GM12892 (cell line): ENCODE measurements around the gene OR4D2.

ENCODE experiments used
- DNase-seq: peaks from one replicate; pipeline ENCODE4 v3.0.0; 2011; ENCODE audit not compliant: insufficient read length
- FAIRE-seq: peaks from 2 replicates; lab custom pipeline; 2011; peaks lifted over from hg19 to GRCh38; lab: Jason Lieb, UNC
- POLR2A ChIP-seq: IDR thresholded peaks from 2 replicates; pipeline ENCODE4 v1.6.1; 2011; ENCODE audit warnings: low read depth, low read length, control low read depth
- POLR2AphosphoS5 ChIP-seq: IDR thresholded peaks from 2 replicates; pipeline ENCODE4 v1.6.1; 2011; ENCODE audit warnings: low read depth, low read length, control low read depth
- TAF1 ChIP-seq: IDR thresholded peaks from 2 replicates; pipeline ENCODE4 v1.6.1; 2011; ENCODE audit warnings: low read depth, mild to moderate bottlenecking, control low read depth, low read length, borderline replicate concordance

Gene OR4D2

GRCh38 chr17:58181796-58182195 is 15.0 kb downstream of the OR4D2 start:
- DNase-seq, result no peak
- FAIRE-seq, result no peak
- TF ChIP-seq POLR2A, result no peak
- TF ChIP-seq POLR2AphosphoS5, result no peak

- FAIRE-seq (no peak), DNase-seq (no peak)
- TF ChIP-seq TAF1, result no peak
Observed at GRCh38 chr17:58183514-58183913, 16.7 kb downstream of the OR4D2 start.

GRCh38 chr17:58184308-58184985 is 17.7 kb downstream of the OR4D2 start:
- TF ChIP-seq TAF1 (no peak), POLR2AphosphoS5 (no peak), POLR2A (no peak)
- FAIRE-seq (no peak), DNase-seq (no peak)

- DNase-seq (no peak), FAIRE-seq (no peak)
- no peak for TF ChIP-seq TAF1
- TF ChIP-seq POLR2A, result no peak
- no peak for TF ChIP-seq POLR2AphosphoS5
Observed at GRCh38 chr17:58184986-58185761, 18.4 kb downstream of the OR4D2 start.

- no peak for TF ChIP-seq POLR2A
- no peak for TF ChIP-seq POLR2AphosphoS5
- TF ChIP-seq TAF1, result no peak
- FAIRE-seq (no peak), DNase-seq (no peak)
Observed at GRCh38 chr17:58186591-58186990, 19.8 kb downstream of the OR4D2 start.

- no peak for DNase-seq
- TF ChIP-seq POLR2AphosphoS5 (no peak), POLR2A (no peak), TAF1 (no peak)
Observed at GRCh38 chr17:58187063-58187462, 20.3 kb downstream of the OR4D2 start.

GRCh38 chr17:58187675-58188074 is 20.9 kb downstream of the OR4D2 start:
- FAIRE-seq, result no peak
- DNase-seq, result no peak
- TF ChIP-seq POLR2AphosphoS5, result no peak
- TF ChIP-seq POLR2A, result no peak
- TF ChIP-seq TAF1, result no peak

More at GRCh38 chr17:58187063-58187462, 20.3 kb downstream of the OR4D2 start:
- no peak for FAIRE-seq

GRCh38 chr17:58189436-58190146 is 22.8 kb downstream of the OR4D2 start:
- DNase-seq (no peak), FAIRE-seq (no peak)
- TF ChIP-seq POLR2A, result no peak
- TF ChIP-seq POLR2AphosphoS5, result no peak
- TF ChIP-seq TAF1, result no peak

GRCh38 chr17:58191241-58191896 is 24.6 kb downstream of the OR4D2 start:
- FAIRE-seq (no peak), DNase-seq (no peak)
- TF ChIP-seq TAF1, result no peak
- TF ChIP-seq POLR2AphosphoS5, result no peak
- TF ChIP-seq POLR2A, result no peak

- no peak for DNase-seq
- FAIRE-seq, result no peak
- TF ChIP-seq POLR2AphosphoS5 (no peak), TAF1 (no peak)
Observed at GRCh38 chr17:58192612-58193011, 25.8 kb downstream of the OR4D2 start, which contains the start of gene EPX. TSS of gene EPX (plus strand) at chr17:58192726. CDS start at chr17:58192847, 121 bp downstream.

- TF ChIP-seq POLR2AphosphoS5, result no peak
- TF ChIP-seq POLR2A, result no peak
- no peak for TF ChIP-seq TAF1
- no peak for DNase-seq
- FAIRE-seq, result no peak
Observed at GRCh38 chr17:58193641-58194255, 27.0 kb downstream of the OR4D2 start.
